Left lung (tissue), 10 donors: Measurements from ENCODE around the gene GON7. TPM values are rescaled to one million over a fixed set of nuclear protein-coding genes. Genes with fewer than 3 reads are reported as not detected.
A peak's percentile ranks its signal among the peaks of the same experiment; 100 is the strongest.

Experiments used
- ATAC-seq: fragments of 200-7000 bp; cut with Tn5 transposase; one replicate; pipeline ENCODE4 v1.9.1; 2020; ENCODE audit warnings: moderate library complexity
- DNase-seq, 4 donors: peaks; one replicate each; pipeline ENCODE4 v3.0.0-alpha.2; 2013 to 2020
- H3K27ac ChIP-seq, 2 donors: fragments of 200-600 bp; sonication (generic) in 1 of 2; one replicate each; pipeline versions ENCODE4 v1.5.0 to v1.8.0; 2020 to 2021
- H3K27me3 ChIP-seq, 2 donors: fragments of 200-600 bp; sonication (generic) in 1 of 2; one replicate each; pipeline versions ENCODE4 v1.5.0 to v1.8.0; 2020 to 2021
- H3K36me3 ChIP-seq, 2 donors: fragments of 200-600 bp; sonication (generic) in 1 of 2; one replicate each; pipeline versions ENCODE4 v1.5.0 to v1.8.0; 2020 to 2021
- H3K4me1 ChIP-seq, 2 donors: fragments of 200-600 bp; one replicate each; pipeline ENCODE4 v1.8.0; 2021
- H3K4me3 ChIP-seq, 2 donors: fragments of 200-600 bp; sonication (generic) in 1 of 2; one replicate each; pipeline versions ENCODE4 v1.5.0 to v1.8.0; 2020 to 2021; ENCODE audit warnings: mild to moderate bottlenecking in 1 of 2
- H3K9me3 ChIP-seq, 2 donors: fragments of 200-600 bp; sonication (generic) in 1 of 2; one replicate each; pipeline versions ENCODE4 v1.5.0 to v1.8.0; 2020 to 2021
- CTCF ChIP-seq, 2 donors: fragments of 200-600 bp; sonication (generic) in 1 of 2; IDR thresholded peaks; one replicate each; pipeline versions ENCODE4 v1.5.0 to v1.8.0; 2021; ENCODE audit warnings: antibody characterized with exemption in 2 of 2
- intact Hi-C, 2 donors: fragments of 100-400 bp; cut with DNase I; formaldehyde crosslinking; loops; one replicate each; pipeline versions ENCODE4 v1.11.2 to v1.14.2; 2022
- polyA plus RNA-seq, 6 donors: library from polyadenylated mRNA; unstranded; fragments of 120-200 nt; gene quantifications; one replicate each; pipeline ENCODE4 v1.2.1, GENCODE V29; 2013; ENCODE audit not compliant: insufficient read length in 6 of 6
- total RNA-seq, 2 donors: library from RNA; stranded (reverse); fragmentation: NEBNext Ultra II Directional; extraction: Animal tissue kit (Norgen Biotek cat#: 25700); gene quantifications; one replicate each; pipeline ENCODE4 v1.2.1, GENCODE V29; 2021
- donor health status: DM: no; HTN: yes; CAD: no.
- donor health status: DM: no; HTN: no; CAD: no.

The GON7 gene
- total and polyA plus RNA-seq, 8 donors: 11.7 to 16.5 (median 13.3) TPM

DNA sequence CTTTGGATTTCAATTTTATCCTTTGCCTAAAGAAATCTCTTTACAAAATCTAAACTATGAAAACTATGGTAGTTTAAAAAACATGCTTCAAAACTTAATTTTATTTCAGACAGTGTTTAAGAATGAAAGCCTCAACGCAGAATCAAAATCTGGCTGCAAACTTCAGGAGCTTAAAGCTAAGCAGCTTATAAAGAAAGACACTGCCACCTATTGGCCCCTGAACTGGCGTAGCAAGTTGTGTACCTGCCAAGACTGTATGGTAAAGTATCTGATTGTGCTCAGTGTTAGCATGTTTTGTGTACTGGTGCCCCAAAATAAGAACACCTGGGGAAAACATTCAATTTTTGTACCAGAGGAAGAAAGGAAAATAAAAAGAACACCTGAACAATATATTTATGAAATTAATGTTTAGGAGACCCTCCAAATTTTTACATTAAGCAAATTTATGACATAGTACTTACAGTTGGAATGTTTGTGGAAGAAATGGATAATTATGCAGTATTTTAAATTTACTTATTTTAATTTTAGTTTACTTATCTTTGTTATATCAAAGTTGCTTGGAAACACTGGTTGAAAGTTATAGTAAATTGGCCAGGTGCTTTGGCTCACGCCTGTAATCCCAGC, 12.3 kb upstream of the GON7 start:
- DNase-seq: peak in 3 of 4 donors; percentile 15 to 62 (median 38)
- no peak overlapping the region for H3K27ac ChIP-seq
- ATAC-seq: peak; percentile 85
- H3K9me3 ChIP-seq: no peaks in the 10 kb centered on the region
- TF ChIP-seq CTCF (IDR thresholded peaks at IDR 0.05): no peak
- H3K4me1 ChIP-seq: no peaks in the 10 kb centered on the region
- no peaks in the 10 kb centered on the region for H3K27me3 ChIP-seq
- no peak overlapping the region for H3K4me3 ChIP-seq
- peaks cover 0 to 100% of the 10 kb centered on the region in 2 donors for H3K36me3 ChIP-seq
- intact Hi-C loops: no loop called here

- peaks cover 0 to 92% of the 10 kb centered on the region in 2 donors for H3K36me3 ChIP-seq
- no peak overlapping the region for H3K27ac ChIP-seq
- no peak for TF ChIP-seq CTCF (IDR thresholded peaks at IDR 0.05)
- DNase-seq (no peak), ATAC-seq (no peak)
- no peak overlapping the region for H3K4me3 ChIP-seq
- intact Hi-C loops: no loop called here
- no peaks in the 10 kb centered on the region for H3K27me3 ChIP-seq
- H3K4me1 ChIP-seq: no peaks in the 10 kb centered on the region
- H3K9me3 ChIP-seq: no peaks in the 10 kb centered on the region
Observed at GRCh38 chr14:93214598-93214997, 7.7 kb upstream of the GON7 start.

GRCh38 chr14:93212432-93212831, 5.6 kb upstream of the GON7 start:
- intact Hi-C loops: no loop called here
- no peak overlapping the region for H3K4me3 ChIP-seq
- no peak overlapping the region for H3K27ac ChIP-seq
- H3K27me3 ChIP-seq: no peaks in the 10 kb centered on the region
- TF ChIP-seq CTCF (IDR thresholded peaks at IDR 0.05): no peak
- H3K4me1 ChIP-seq: peaks cover 9 to 19% of the 10 kb centered on the region in 2 donors
- no peak for DNase-seq
- H3K9me3 ChIP-seq: no peaks in the 10 kb centered on the region
- ATAC-seq: no peak
- H3K36me3 ChIP-seq: peaks cover 0 to 70% of the 10 kb centered on the region in 2 donors

DNA sequence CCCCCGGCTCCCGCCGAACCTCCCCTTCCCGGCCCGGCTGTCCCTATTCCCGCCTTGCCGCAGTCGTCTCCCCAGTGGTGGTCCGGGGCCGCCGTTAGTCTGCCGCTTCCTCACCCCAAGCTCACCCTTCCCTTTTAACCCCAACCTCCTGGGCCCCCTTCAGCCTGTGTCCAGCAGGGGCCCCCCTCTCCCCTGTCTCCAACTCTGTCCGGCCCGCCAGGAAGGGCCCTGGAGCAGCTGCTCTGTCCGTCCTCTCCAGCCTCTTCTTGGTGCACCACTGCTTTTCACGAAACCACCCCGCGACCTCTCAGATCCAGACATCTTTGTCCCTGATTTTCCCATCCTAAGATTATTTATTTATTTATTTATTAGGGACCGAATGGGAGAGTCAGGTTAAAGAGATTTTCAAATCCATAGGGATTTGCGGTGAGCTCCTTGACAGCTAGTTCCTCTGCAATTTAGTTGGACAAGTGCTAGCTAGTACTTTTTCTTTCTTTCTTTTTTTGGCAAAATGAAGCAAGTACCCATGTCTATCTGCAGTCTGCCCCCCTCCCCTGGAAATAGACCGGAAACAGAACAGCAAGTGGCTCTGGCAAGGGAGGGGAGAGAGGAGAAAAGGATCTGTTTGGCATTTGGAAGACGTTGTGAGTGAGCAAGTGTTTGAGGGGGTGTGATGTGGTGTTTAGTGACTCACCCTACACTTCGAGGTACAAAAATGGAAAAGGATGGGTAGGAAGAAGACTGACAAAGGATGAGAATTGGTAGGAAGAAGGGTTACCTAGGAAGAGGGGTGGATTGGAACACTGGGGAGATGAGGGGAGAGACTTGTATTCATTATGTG, 823 bp upstream of the GON7 start:
- peak in 1 of 2 donors; percentile 16 for TF ChIP-seq CTCF (IDR thresholded peaks at IDR 0.05)
- peaks cover 16 to 37% of the 10 kb centered on the region in 2 donors for H3K4me1 ChIP-seq
- peaks cover 0 to 23% of the 10 kb centered on the region in 2 donors for H3K36me3 ChIP-seq
- H3K4me3 ChIP-seq: peak overlapping the region; percentile 67 to 98
- intact Hi-C loops: no loop called here
- no peaks in the 10 kb centered on the region for H3K27me3 ChIP-seq
- peak; percentile 78 for ATAC-seq
- H3K27ac ChIP-seq: peak overlapping the region; percentile 65 to 94
- H3K9me3 ChIP-seq: no peaks in the 10 kb centered on the region
- peak in 1 of 4 donors; percentile 53 for DNase-seq

DNA sequence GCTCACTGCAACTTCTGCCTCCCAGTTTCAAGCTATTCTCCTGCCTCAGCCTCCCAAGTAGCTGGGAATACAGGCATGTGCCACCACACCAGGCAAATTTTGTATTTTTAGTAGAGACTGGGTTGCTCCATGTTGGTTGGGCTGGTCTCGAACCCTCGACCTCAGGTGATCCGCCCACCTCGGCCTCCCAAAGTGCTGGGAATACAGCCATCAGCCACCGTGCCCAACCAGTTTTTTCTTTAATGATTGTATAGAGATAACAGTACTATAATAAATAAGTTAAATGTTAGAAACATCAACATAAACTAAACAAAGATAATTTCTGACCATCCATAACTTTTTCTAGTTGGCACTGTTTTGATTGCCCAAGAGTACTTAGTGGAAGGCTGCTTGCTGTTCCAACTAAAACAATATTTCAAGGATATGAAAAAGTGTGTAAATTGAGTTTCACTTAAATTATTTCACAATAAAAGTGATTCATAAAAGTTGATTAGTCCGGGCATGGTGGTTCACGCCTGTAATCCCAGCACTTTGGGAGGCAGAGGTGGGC, 5.6 kb downstream of the GON7 start:
- DNase-seq: no peak
- H3K27ac ChIP-seq: no peak overlapping the region
- peaks cover 6 to 17% of the 10 kb centered on the region in 2 donors for H3K4me1 ChIP-seq
- no peaks in the 10 kb centered on the region for H3K27me3 ChIP-seq
- no peak for ATAC-seq
- no peak overlapping the region for H3K4me3 ChIP-seq
- H3K36me3 ChIP-seq: no peaks in the 10 kb centered on the region
- intact Hi-C loops: no loop called here
- TF ChIP-seq CTCF (IDR thresholded peaks at IDR 0.05): no peak
- no peaks in the 10 kb centered on the region for H3K9me3 ChIP-seq
